UCSD-AML1 (cell line): ENCODE data around the gene SESN1.
"Not testable (repeated sequence)": the region's sequence is repeated elsewhere in the genome, so short reads cannot be mapped to it uniquely, and the experiment has no call there.

Experiments used
- DNase-seq: peaks from one replicate; lab custom pipeline; 2025; ENCODE audit not compliant: unreplicated experiment; lab: John Stamatoyannopoulos, UW

The SESN1 gene

DNA sequence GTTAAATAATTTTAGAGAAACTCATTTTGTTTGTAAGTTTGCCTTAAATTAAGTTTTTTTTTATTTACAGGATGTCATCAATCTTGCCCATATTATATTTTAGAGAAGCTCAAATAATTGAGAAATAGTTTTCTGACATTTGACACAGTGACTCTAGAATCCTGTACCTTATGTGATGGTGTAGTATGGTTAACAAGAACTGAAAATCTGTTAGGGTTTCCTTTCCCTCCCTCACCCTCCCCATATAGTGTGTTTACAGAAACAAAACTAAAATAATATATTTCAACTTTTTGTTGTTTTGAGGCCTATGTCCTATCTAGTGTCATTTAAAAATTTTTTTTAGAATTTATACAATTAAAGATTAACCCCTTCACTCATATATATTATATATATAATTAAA, 91.8 kb downstream of the SESN1 start:
- DNase-seq = no peak

DNA sequence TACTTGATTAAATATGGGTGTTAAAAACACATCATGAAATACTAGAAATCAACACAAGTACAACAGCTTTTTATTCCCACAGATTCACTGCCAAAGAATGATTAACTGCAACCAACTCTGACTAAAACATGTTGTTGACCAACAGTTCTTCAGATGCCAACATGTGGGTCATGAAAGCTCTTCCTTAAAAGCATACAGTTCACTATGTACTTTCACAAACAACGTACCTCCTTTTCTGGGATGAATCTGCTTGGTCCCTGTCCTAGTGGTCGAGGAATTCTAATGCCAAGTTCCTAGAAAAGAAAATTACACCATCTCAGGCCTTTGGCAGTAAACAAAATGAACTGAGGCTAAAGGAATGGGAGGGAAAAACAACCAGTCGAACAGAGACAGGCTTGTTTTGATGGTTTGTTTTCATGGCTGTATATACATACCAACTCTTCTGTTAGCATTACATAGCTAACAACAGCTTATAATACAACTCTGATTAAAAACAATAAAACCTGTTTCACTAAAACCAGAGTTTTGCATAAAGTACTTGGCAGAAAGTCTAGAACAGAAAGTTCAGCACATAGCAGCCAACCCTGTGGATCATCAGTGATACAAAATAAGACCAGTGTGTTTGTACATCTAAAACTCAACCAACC, 92.5 kb downstream of the SESN1 start:
- DNase-seq = no peak

GRCh38 chr6:109001291-109001894, 93.3 kb downstream of the SESN1 start:
- no peak for DNase-seq

- DNase-seq = no peak
These were observed 94.4 kb downstream of the SESN1 start for GRCh38 chr6:109000289-109000688.

DNA sequence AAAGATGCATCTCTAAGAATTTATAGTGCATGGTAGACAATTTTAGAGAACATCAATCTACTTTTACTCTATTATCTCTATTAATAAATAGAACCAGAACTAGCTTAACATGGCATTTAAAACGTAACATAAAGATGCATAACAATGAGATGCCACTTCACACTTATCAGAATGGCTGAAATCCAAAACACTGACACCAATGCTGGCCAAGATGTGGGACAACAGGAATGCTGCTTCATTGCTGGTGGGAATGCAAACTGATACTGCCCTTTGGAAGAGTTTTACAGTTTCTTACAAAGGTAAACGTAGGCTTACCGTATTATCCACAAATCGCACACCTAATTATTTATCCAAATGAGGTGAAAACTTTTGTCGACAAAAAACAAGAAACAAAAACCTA, 95.2 kb downstream of the SESN1 start:
- DNase-seq = no peak

GRCh38 chr6:108998485-108998884, 96.2 kb downstream of the SESN1 start:
- DNase-seq = no peak

DNA sequence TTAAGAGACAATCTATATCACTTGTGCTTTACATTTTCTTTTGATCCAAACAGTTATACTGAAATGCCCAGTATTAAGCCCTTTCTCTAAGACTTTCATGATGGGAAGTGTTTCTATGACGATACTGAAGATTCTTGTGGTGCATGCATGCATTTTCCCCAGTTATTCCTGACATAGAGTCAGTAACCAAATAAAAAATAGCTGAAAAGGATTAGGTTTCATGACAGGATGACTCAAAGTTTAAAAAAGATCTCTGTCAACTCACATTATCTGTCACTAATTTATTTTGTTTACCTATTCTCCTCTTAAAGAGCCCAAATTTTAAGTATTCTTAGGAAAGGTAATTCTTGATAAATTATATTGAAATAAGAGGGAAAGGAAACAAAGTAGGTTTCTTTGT, 98.4 kb downstream of the SESN1 start:
- DNase-seq = no peak

DNA sequence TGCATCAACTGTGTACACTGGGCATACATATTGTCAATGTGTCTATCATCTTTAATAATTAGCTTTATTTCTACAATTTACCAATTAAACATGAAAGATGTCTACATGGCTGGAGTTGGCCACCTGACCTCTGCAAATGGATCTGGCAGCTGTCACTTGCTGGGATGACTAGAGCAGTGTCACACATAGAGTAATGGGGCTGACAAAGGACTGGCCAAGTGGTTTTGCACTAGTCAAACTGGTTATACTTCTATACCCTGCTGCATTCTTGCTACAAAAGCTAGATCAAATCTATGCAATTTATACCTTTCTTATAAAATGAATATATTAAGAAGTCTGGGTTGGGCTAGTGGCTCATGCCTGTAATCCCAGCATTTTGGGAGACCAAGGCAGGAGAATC, 99.3 kb downstream of the SESN1 start:
- no peak for DNase-seq

DNA sequence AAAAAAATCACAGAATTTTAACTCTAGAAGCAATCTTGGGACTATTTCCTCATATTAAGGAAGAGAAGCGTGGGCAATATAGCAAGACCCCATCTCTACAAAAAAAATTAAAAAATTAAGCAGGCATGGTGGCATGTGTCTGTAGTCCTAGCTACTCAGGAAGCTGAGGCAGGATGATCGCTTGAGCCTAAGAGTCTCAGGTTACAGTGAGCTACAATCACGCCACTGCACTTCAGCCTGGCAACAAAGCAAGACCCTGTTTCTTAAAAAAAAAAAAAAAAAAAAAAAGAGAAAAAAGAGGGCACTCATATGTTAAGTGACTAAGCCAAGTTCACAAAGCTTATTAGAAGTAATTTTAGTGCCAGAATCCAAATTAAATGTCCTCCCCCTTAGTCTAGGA, 100.8 kb downstream of the SESN1 start:
- DNase-seq = no peak

GRCh38 chr6:108989700-108990099, 104.9 kb downstream of the SESN1 start:
- DNase-seq = no peak

GRCh38 chr6:108988765-108989164, 105.9 kb downstream of the SESN1 start:
- DNase-seq = no peak

- no peak for DNase-seq
These were observed 106.3 kb downstream of the SESN1 start for GRCh38 chr6:108988296-108988695.

- DNase-seq = no peak
These were observed 107.5 kb downstream of the SESN1 start for GRCh38 chr6:108987156-108987555.

DNA sequence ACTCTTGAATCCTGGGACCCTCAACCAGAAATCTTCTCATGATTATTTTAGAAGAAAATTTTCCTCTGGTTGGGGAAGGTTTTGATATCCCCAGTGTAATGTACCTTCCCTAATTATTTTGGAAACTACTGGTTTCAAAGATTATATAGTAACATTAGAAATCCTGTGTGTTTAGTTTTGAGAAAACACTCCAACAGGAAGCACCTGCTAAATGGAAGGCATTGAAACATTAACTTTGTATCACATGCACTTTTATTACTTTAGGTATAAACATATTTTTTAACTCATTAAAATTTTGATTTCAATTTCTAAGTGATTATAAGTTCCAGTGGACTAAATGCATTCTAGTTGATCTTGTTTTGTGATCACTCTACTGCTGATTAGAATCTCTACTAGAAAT, 109.3 kb downstream of the SESN1 start:
- no peak for DNase-seq

GRCh38 chr6:108983151-108983550, 111.5 kb downstream of the SESN1 start:
- no peak for DNase-seq

- no peak for DNase-seq
These were observed 112.2 kb downstream of the SESN1 start for GRCh38 chr6:108982154-108983113.

GRCh38 chr6:108978638-108979037, 116.0 kb downstream of the SESN1 start:
- not testable (repeated sequence) for DNase-seq

- no peak for DNase-seq
These were observed 120.4 kb downstream of the SESN1 start for GRCh38 chr6:108974201-108974600.

GRCh38 chr6:108969776-108970175, 124.9 kb downstream of the SESN1 start:
- no peak for DNase-seq

DNA sequence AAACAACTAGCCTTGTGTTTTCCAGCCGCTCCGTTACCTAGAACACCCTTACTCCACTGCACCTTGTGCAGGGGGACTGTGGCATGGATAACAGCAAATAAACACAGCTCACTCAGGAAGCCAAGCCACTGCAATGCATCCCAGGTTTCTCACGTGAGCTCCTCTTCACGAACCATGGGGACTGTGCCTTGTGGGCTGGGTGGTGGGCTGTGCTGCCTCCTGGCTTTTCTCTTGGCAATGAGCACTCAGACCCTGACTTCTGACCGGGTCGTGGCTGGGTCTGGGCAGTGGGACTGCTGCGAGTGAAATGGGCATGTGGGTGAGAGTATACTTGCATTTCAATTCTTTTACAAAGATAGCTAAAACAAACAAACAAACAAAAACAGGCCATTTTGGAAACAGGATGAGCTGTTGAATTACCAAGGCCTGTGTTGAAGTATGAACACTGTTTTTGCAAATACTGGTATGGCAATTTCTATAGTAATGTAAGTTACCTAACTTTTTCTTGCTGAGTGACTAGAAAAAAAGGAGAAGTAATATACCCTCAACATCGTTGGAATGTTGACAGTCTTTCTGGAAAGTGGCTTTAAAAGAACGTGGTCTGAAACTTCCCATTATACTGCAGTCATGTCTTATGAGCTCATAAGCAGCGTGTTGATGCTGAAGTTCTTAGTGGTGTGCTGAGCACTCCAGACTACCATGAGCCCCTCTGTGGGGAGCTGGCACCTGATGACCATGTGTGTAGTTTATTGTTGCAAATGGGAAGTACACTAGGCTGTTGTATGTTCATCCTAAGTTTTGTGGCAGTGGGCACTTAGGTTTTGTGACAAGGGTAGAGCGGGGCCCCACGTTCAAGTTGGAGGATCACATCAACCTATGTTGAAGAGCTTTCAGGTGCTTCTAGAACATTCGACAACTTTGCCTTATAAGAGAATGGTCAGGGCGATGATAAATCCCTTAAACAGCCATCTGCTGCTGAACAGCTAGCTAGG, 126.0 kb downstream of the SESN1 start:
- peak; percentile 26 for DNase-seq
